HG03575 (cell line): ENCODE measurements around the gene SMPX.

Source experiments
- ATAC-seq: cut with Tn5 transposase; IDR thresholded peaks from one replicate; pipeline ENCODE4 v1.9.1; 2021; ENCODE audit not compliant: unreplicated experiment, insufficient number of reproducible peaks, low FRiP score; ENCODE audit errors: extremely low read depth

SMPX gene

GRCh38 chrX:21723084-21723483, 34.8 kb downstream of the SMPX start:
- no peak for ATAC-seq

GRCh38 chrX:21721195-21721594, 36.7 kb downstream of the SMPX start:
- no peak for ATAC-seq

GRCh38 chrX:21718575-21718974, 39.3 kb downstream of the SMPX start:
- no peak for ATAC-seq

- ATAC-seq, result no peak
Measured at GRCh38 chrX:21717802-21718201, 40.1 kb downstream of the SMPX start.

GRCh38 chrX:21715825-21716224, 42.1 kb downstream of the SMPX start:
- no peak for ATAC-seq

GRCh38 chrX:21715337-21715736, 42.6 kb downstream of the SMPX start:
- no peak for ATAC-seq

- no peak for ATAC-seq
Measured at GRCh38 chrX:21711848-21712197, 46.1 kb downstream of the SMPX start.

GRCh38 chrX:21711129-21711847, 46.6 kb downstream of the SMPX start:
- ATAC-seq, result no peak

GRCh38 chrX:21708116-21708515, 49.8 kb downstream of the SMPX start:
- ATAC-seq, result no peak

GRCh38 chrX:21705225-21705624, 52.7 kb downstream of the SMPX start:
- ATAC-seq, result no peak

GRCh38 chrX:21702725-21703124, 55.2 kb downstream of the SMPX start:
- ATAC-seq, result no peak

GRCh38 chrX:21700967-21701366, 56.9 kb downstream of the SMPX start:
- no peak for ATAC-seq

- ATAC-seq, result no peak
Measured at GRCh38 chrX:21700275-21700674, 57.6 kb downstream of the SMPX start.

- no peak for ATAC-seq
Measured at GRCh38 chrX:21699136-21699535, 58.8 kb downstream of the SMPX start.

- ATAC-seq, result no peak
Measured at GRCh38 chrX:21698272-21698671, 59.6 kb downstream of the SMPX start.

GRCh38 chrX:21691512-21692018, 66.4 kb downstream of the SMPX start:
- no peak for ATAC-seq

GRCh38 chrX:21683941-21684340, 74.0 kb downstream of the SMPX start:
- no peak for ATAC-seq

GRCh38 chrX:21678048-21678612, 79.8 kb downstream of the SMPX start:
- ATAC-seq, result no peak

- no peak for ATAC-seq
Measured at GRCh38 chrX:21675931-21676330, 82.0 kb downstream of the SMPX start.

GRCh38 chrX:21674430-21675186, 83.3 kb downstream of the SMPX start:
- no peak for ATAC-seq
